Stimulated activated naive CD4-positive, alpha-beta T cell (primary cell): Measurements from ENCODE around the gene TMEM204.

ENCODE experiments used
- DNase-seq, 6 experiments: peaks; one replicate each; lab custom pipeline; 2025; lab: John Stamatoyannopoulos, UW

The TMEM204 gene

DNA sequence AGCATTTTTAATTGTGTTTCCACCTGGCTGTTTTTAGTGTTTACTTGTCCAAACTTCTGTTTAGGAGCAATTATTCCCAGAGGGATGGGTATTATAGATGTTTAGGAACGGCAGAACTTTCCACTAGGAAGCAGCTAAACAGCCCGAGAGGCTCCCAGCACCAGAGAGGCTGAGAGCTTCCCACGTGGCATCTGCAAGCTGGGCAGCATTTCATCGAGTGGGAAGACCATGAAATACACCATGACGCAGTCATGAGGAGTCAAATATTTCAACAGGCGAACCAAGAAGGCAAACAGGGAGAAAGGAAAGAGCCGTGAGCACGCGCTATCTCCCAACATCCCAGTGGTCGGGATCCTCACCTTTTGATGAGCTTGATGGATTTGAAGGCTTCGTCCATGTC, 24.1 kb downstream of the TMEM204 start:
- DNase-seq: no peak

DNA sequence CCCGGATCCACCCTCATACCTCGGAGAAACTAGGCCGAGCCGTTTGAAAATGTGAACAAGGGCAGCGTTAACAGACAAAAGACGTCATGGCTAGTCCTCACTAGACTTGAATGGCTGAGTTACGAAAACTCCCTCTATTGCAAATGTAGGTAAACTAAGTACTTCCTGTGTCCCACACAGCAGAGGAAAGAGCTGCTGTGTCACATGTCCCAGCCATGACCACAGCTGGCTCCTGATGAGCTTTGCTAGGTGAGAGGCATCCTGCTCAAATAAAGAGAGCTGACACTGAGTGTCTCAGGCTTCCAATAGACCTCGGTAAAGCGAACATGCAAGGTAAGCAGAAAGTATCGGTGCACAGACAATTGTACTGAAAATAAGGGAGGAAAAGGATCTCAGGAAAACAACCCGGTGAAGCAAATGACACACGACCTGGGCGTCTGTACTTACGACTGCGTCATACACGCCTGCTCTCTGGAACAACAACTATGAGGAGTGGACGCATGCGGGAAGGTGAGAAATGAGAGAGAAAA, 26.0 kb downstream of the TMEM204 start:
- peak in 4 of 6 experiments; percentile 14 to 42 (median 30) for DNase-seq

DNA sequence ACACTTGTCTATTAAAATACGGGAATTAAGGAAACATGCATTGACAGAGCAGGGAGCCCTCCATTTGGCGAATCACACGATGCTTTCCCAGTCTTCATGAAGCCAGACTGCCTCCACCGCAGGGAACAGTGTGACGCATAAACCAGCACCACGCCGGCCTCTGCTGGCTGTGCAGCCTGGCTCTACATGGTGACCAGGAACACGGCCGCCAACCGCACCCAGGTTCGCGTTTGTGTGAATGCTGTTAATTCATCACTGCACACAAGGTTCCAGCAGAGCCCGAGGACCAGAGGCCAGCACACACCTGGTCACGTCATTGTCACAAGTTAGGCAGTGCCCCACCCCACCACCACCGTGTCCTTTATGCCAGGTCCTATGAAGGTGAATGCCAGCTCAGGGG, 26.7 kb downstream of the TMEM204 start:
- no peak for DNase-seq

DNA sequence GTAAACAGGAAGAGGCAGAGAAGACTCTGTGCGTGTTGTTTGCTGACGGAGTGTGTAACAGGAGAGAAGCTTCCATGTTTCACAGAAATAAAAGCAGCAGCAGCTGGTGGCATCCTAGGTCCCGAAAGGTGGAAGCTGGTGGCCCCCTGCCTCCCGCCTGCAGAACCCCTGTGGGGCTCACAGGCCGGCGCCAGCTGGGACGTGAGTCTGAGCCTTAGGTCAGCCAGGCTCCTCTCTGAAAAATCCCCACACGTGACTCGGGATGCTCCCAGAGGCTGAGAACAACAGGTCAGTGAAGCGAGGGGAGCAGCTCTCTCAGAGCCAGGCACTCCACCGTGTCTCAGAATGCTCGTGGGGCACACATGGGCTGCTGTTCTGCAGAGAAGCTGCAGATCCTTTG, 27.4 kb downstream of the TMEM204 start:
- DNase-seq: no peak

DNA sequence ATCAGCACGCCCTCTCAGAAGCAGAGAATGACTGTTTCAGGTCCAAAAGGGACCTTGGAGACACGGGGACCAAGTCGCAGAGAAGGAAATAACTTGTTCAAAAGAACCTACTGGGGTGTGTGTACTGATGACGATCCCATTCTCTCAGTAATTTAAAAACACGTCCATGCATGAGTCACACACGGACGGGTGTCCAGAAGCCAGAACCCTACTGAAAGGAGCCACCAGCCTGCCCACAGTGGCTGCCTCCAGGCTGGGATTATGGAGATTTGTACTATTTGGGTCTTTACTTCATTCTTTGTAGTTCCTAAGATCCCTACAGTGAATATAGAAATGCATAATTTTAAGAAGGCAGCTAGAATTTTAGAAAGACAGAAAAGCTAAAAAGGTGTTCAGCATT, 27.8 kb downstream of the TMEM204 start:
- DNase-seq: no peak

DNA sequence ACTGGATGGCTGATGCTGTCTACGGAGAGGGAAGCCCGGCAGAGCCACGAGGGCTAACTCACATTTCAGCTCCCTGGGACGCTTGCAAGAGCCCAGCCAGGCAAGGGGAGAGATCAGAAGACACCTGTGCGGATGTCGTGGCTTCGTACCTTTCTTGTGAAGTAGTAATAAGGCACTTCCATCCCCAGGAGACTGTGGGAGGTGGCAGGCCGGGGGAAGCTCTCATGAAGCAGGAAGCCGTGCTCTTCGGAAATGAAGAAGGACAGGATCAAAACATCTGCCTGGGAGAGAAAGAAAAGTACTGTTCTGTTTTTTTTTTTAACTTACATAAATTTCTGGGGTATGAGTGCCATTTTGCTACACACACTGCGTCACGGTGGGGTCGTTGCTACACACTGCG, 28.4 kb downstream of the TMEM204 start:
- no peak for DNase-seq

DNA sequence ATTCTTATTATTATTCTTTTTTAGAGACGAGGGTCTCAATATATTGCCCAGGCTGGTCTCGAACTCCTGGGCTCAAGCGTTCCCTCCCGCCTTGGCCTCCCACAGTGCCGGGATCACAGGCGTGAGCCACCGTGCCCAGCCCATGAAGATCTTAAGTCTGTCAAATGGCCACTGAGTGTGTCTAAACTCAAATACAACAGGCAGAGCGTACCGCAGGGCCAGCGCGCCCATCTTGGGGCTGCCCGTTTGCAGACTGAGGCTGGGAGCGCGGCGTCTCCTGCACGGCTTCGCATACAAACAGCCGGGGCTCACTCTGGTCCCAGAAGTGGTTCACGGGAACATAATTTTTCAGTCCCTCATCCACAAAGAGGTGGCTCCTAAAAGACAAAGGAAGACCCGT, 30.3 kb downstream of the TMEM204 start:
- DNase-seq: no peak

DNA sequence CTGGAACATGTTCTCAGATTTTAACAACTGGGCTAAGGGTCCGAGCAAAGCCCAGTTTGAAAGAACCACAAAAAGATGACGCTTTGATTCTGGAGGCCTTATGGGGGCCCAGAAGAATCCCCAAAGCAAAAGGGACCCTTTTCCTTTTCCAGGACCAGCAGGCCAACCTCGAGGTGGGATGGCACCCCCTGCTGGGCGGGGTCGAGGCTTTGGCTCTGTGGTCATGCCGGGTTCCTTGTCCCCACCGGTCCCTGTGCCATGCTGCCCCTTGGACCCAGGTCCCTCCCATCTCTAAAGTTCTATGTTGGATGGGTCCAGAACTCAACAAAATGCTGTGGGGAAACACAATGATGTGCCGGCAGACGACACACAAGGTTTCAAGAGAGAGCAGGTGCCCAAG, 30.9 kb downstream of the TMEM204 start:
- no peak for DNase-seq

DNA sequence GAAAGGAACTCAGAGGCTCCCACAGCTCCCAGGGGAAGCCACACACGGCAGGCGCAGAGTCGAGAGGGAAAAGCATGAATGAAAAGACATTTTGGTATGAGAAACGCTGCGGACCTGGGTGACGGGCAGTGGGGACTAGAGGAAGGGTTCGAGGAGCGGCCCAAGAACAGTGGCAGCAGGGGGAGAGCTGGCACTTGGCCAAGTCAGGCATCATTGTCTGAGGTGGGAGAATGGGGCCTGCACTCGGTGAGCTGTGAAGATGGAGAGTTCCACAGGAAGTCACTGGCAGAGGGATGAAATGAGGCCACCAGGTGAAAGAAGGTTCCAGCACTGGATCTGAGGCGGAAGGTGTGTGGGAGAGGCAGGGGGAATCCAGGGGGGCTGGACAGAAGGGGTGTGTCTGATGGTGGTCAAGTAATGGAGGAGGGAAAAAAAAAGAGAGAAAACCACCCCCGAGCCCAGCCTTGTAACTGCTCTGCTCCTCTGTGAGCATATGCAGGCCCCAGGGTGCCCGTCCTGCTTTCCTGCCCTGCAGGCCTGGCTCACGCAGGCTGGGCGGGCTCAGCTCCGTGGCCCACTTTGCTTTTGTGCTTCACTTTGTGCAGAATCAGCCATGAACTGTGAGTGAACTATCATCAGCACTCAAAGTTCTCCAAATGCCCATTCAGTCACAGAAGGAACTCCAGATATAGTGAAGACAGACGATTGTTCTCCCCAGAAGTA, 31.8 kb downstream of the TMEM204 start:
- no peak for DNase-seq

DNA sequence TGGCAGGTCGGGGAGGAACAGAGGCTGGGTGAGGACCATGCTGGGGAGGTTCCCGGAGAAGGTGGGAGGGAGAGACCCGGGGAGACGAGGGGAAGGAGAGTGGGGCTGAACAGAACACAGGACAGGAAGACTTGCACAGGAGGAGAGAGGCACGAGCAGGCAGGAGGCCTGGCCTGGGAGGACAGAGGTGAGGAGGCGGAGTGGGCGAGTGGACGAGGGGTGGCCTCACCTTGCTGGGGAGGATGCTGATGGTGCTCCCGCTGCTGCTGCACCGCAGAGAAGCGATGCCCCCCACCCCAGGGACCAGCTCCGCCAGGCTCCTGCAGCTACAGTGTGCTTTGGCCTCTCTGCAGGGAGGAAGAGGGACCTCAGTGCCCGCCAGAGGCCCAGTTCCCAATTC, 34.5 kb downstream of the TMEM204 start:
- no peak for DNase-seq

DNA sequence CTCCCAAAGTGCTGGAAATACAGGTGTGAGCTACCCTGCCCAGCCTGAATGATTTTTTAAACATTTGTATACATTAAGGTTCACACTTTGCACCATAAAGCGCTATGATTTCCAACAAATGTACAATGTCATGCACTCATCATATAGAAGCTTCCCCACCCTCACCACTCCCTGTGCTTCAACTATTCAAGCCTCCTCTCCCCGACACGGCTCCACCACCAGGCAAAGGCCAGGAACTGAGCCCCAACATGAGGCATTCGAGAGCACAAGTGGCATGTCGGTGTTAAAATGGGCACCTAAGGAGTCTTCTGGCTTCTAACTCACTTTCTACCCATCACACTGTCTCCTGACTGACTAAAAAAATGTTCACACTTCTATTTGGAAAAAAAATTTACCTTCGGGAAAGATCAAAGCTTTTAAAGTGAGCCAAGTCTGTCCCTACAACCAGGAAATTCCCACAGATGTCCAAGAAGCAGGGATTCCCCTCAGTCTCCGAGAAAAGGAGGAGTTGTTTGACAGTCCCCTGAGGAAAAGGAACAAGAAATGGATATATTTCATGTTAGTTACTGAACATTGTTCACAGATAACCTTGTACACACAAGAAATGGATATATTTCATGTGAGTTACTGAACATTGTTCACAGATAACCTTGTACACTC, 37.7 kb downstream of the TMEM204 start:
- no peak for DNase-seq

DNA sequence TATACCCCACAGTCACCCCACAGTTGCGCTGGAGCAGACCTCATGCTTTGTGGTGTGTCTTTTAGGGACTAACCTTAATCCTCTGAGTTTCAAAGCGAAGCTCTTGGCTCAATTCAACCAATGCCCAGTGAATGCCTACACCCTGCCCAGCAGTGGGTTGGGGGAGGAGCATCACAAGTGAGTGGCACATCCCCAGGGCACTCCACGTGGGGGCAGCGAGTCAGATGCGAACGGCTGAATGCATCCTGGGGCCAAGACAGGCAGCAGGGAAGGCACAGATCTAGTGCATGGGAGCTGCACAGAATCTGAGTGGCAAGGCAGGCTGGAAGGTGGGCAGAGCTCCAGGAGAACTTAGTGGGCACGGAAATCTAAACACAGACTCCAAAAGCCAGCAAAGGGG, 39.2 kb downstream of the TMEM204 start:
- DNase-seq: no peak

DNA sequence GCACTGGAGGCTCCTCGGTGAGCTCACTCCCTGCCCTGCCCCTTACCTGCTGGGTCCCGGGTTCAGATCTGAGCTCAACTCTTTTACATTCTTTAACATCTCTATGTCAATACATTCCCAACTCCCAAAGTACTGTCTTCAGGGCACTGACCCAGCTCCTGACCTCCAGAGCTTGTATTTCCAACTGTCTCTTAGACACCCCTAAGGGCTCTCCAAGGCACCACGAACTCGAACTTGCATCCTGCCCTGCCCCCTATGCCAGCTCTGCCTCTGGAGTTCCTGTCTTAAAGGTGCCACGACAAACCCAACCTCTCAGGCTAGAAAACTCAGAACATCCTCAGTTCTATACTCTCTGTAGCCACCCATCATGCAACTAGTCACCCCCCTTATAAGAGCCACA, 39.8 kb downstream of the TMEM204 start:
- no peak for DNase-seq

DNA sequence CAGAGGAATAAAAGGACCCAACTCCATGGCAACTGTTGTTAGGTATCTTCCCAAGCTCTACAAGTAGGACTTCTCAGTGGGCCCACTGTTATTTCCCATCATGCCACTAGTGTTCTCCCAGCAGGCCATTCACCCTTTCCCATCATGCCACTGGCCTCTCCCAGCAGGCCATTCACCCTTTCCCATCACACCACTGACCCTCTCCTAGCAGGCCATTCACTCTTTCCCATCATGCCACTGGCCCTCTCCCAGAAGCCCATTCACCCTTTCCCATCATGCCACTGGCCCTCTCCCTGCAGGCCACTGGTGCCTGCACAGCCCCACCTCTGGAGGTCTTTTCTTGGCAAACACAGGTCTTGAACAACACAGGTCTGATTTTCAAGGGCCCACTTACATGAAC, 42.1 kb downstream of the TMEM204 start:
- DNase-seq: no peak

DNA sequence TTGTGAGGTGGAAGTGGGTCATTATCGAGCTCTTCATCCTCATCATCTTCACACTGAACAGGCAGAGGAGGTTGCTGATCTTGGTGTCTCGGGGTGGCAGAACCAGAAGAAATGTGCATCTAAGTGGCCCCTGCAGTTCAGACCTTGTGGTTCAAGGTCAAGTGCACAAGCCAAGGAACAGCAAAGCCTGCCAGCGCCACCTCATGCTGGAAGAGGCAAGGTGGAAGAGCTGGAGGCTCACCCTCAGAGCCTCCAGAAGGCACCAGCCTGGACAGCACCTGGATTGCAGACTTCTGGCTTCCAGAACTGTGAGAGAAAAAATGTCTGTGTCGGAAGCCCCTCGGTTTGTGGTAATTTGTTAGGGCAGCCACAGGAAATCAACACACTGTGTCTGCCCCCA, 45.7 kb downstream of the TMEM204 start:
- DNase-seq: no peak

DNA sequence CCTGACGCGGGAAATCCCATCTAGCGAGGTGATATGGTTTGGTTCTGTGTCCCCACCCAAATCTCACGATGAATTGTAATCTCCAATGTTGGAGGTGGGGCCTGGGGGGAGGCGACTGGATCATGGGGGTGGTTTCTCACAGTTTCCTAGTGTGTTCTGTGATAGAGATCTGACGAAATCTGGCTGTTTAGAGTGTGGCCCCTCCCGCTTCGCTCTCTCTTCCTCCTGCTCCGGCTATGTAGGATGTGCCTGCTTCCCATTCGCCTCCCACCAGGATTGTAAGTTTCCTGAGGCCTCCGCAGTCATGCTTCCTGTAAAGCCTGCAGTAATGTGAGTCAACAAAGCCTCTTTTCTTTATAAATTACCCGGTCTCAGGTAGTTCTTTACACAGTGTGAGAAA, 46.8 kb downstream of the TMEM204 start:
- DNase-seq: no peak

DNA sequence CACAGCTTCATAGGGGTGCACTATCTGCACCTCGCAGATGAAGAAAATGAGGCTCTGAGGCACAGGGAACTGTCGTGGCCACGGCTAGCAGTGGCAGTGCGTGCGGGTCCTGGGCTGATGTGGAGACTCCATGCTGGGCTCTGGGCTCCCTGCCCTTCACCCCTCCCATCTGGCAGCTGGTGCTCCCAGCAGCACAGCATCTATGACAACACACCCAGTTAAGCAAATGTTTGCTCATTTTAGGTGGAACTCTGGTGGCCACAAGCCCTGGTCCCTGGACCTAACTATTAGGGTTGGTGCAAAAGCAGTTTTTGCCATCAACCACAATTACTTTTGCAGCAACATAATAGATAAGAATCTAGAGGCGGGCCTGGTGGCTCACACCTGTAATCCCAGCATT, 47.5 kb downstream of the TMEM204 start:
- no peak for DNase-seq

DNA sequence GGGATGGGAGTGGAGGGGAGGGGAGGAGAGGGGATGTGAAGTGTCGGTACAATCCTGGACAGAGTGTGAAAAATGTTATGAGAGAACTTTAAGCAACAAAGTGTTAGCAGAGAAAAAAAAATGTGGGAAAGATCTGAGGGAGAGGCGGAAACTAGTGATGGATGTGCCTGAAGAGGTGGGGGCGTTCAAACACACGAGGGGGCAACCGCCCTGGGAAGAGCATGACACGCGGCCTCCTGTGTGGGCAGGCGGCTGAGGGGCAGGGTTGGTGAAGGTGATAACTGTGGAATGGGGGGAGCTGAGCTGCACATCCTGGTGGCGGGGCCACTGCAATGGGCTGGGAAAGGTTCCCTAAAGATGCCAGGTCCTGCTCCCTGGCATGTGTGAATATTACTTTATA, 48.3 kb downstream of the TMEM204 start:
- DNase-seq: no peak

DNA sequence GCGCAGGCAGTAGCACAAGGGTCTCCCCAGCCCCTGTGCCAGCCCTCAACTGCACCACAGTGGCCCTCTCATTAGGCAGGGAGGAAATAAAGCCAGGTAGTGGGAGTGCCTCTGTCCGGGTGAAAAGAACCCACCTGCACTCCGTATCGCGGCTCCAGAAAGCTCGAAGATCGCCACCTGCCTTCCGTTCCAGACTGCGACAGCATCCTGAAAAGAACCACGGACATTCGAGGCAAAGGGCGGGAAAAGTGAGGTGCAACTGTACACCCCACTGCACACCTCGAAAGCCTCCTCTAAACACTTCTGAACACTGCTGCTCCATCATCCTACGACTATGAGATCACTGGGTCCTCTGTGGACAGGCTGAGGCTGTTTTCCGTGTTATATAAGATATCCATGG, 49.7 kb downstream of the TMEM204 start:
- no peak for DNase-seq

DNA sequence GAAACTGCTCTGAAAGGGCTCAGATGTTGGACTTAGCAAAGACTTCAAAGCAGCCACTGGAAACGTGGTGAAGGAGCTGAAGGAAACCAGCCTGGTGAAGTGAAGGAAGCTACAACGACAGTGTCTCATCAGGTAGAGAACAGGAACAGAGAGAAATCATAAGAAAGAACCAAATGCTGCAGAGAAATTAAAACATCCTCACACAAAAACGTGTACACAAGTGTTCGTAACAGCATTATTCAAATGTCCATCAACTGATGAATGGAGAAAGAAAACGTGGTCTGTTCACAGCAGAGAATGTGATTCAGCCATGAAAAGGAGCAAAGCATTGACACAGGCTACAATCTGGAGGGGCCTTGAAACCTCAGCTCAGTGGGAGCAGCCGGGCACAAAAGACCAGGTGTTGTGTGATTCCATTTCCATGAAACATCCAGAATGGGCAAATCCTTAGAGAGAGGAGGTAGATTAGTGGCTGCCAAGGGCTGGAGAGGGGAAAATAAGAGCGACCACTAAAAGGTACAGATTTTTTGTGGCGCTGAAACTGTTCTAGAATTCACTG, 51.5 kb downstream of the TMEM204 start:
- no peak for DNase-seq

DNA sequence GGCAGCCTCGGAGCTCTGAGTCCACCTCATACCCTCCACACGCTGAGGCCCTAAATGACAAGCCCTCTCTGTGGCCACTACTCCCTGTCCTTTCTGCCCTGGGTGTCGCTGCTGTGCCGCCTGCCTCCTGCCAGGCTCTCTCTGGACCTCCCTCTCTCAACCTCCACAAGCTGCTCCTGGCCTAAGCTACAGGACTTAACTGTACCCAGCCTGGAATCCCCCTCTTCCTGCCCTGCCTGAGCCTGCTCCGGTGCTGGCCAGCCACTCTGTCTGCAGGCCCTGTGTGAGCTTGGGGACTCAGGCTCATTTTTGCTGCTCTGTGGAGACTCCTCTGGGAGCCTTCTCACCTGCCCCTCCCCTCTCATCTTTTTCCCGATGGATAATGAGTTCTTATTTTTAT, 56.9 kb downstream of the TMEM204 start:
- DNase-seq: no peak

DNA sequence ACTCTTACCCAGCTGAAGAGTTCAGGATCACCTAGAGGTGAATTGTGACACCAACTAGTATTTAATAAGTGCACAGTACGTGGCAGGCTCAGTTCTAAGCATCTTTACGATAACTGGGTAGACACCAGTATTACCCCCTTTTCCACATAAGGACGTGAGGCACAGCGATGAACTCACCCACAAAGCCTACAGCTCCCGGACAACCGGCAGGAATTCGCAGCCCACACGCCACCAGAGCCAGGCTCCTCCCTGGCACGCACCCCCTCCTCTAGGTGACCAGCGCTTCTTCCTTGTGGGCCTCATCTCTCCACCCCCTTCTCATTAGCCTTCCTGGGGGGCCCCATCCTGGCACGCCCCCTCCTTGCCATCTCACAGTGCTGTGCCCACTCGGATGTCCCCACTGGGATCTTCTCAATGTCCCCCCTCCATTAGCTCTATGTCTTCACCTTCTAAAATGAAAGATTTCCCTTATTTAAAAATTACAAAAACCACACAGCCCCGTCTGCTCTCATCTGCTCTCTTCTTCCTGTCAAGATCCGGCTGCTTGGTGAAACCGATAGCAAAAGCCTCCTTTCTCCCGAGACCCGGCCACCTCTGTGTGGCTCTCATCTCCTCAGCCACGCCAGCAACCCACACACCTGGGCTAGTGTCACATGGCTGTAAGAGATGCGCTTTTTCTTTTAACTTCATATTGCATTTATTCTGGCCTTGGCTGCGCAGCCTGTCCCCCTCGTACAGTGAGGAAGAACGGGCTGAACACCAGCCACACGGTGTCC, 57.7 kb downstream of the TMEM204 start:
- DNase-seq: no peak

DNA sequence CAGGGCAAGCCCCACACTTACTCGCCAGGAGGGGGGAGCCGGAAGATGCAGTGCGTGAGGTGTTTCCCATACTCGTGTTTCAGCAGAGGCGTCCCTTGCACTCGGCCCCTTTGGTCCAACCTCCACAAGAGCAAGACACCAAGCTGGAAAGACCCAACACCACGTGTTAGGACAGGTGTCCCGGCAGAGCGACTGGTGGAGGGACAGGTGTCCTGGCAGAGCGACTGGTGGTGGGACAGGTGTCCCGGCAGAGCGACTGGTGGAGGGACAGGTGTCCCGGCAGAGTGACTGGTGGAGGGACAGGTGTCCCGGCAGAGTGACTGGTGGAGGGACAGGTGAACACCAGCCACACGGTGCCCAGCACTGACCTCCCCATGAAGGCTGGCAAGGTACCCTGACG, 59.0 kb downstream of the TMEM204 start:
- DNase-seq: no peak
